Activated naive CD8-positive, alpha-beta T cell treated with anti-CD3 and anti-CD28 coated beads for 36 hours (primary cell): ENCODE results near the gene RNF212. TPM values are rescaled to one million over a fixed set of nuclear protein-coding genes. Genes with fewer than 3 reads are reported as not detected.

ENCODE experiments used
- DNase-seq: peaks from one replicate; pipeline ENCODE4 v3.0.0; 2021
- H3K27ac Mint-ChIP-seq: one replicate; pipeline ENCODE4 v1.8.0; 2022; ENCODE audit warnings: mild to moderate bottlenecking, moderate library complexity, mixed read lengths
- H3K27me3 Mint-ChIP-seq: one replicate; pipeline ENCODE4 v1.8.0; 2022; ENCODE audit warnings: mild to moderate bottlenecking, mixed read lengths
- H3K36me3 Mint-ChIP-seq: one replicate; pipeline ENCODE4 v1.8.0; 2021; ENCODE audit warnings: mild to moderate bottlenecking, mixed read lengths
- H3K4me1 Mint-ChIP-seq: one replicate; pipeline ENCODE4 v1.8.0; 2021; ENCODE audit warnings: mixed read lengths
- H3K4me3 Mint-ChIP-seq: one replicate; pipeline ENCODE4 v1.8.0; 2022; ENCODE audit warnings: mild to moderate bottlenecking, moderate library complexity, mixed read lengths
- H3K9me3 Mint-ChIP-seq: one replicate; pipeline ENCODE4 v1.8.0; 2022; ENCODE audit warnings: mixed read lengths
- total RNA-seq, 2 experiments: library from RNA; stranded (reverse); gene quantifications; one replicate each; pipeline ENCODE4 v1.2.3, GENCODE V29; 2021

Gene RNF212
- total RNA-seq, 2 experiments from 2014 or later = 3.3 to 3.8 TPM

DNA sequence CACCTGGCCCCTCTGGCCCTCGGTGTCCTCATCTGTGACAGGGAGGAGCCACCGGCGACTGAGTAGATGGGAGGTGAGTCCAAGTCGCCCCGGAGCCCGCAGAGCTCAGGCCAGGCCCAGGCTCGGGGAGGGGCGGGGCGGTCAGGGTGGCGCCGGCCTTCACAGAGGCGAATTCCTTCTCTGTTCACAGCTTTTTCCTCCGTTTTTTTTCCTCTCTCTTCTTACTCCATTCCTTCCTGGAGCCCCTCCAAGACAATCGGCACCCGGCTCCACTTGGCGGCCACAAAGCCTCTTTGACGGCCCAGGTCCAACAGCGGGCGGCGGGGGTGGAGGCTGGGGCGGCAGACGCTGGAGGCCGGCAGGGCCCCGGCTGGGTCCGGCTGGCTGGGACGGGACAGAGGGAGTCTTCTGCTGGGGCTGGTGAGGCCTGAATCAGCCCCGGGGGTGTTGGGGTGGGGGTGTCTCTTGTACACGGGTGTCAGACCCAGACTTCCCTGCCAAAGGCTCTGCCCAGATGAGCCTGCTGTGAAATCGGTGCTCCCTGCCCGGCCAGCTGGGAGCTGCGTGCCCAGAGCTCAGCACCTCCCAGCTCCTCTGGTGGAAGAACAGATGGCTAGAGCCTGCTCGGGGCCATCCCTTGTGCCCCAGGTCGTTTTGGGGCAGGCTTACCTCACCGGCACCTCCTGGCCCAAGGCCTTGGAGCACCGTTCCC lies 79.4 kb downstream of the RNF212 start:
- Mint-ChIP-seq H3K4me3 (no peak overlapping the region), H3K36me3 (no peaks in the 10 kb centered on the region), H3K27me3 (no peaks in the 10 kb centered on the region), H3K9me3 (no peaks in the 10 kb centered on the region), H3K4me1 (no peaks in the 10 kb centered on the region), H3K27ac (no peak overlapping the region)
- no peak for DNase-seq

DNA sequence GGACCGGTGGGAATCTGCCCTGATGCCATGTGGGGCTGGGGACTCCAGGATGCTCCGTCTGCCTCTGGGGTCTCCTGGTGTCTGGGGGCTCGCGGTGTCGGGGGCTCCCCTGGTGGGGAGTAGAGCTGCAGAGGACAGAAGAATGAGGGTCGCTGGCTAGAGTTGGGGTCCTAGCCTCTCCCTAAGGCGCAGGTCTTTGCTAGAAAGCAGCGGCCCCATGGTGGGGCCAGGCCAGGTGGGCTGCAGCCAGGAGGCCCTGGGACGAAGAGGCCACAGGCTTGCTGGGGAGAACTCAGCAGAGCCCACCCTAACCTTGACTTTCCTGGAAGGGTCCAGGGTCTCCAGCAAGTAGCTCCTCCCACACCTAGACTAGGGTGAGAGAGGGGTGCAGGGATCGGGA lies 80.5 kb downstream of the RNF212 start:
- H3K4me3 Mint-ChIP-seq = no peak overlapping the region
- DNase-seq = no peak
- H3K27me3 Mint-ChIP-seq = no peaks in the 10 kb centered on the region
- H3K4me1 Mint-ChIP-seq = no peaks in the 10 kb centered on the region
- H3K9me3 Mint-ChIP-seq = no peaks in the 10 kb centered on the region
- H3K36me3 Mint-ChIP-seq = no peaks in the 10 kb centered on the region
- no peak overlapping the region for H3K27ac Mint-ChIP-seq

DNA sequence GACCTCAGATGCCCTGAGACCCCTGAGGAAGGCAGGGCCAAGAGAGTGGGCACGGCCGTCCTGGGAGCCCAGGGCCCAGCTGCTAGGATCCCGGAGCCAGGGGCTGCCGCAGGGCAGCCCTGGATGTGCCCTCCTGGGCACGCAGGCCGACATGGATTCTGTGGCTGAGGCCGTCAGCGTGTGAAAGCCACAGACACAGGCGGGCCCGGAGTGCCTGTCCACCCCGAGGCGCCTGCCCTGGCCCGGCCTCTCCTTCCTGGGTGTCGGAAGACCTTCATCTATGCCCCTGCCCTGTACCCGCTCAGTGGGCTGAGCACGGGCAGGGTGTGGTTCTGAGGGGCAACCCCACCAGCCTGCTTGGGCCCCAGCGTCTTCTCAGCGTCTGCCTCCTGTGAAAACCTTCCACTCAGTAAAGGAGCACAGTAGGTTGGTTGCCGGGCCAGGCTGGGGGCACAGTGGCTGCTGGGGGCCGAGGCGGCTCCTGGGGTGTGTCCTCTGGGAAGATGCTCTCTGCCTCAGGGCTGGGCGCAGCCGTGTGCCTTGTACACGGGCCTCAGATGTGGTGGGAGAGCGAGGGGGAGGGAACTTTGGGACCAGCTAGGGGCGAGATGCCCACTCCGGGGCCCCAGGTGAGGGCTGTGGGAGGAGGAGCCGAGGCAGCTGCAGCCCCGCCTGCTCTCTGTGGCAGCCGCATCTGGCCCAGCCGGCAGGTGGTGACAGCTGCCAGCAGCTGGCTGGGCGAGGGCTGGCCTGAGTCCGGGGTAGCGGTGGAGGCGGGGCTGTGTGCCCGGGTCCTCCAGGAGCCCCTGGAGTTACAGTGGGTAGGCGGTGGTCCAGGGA lies 81.2 kb downstream of the RNF212 start:
- no peak overlapping the region for H3K27ac Mint-ChIP-seq
- H3K4me3 Mint-ChIP-seq = no peak overlapping the region

DNA sequence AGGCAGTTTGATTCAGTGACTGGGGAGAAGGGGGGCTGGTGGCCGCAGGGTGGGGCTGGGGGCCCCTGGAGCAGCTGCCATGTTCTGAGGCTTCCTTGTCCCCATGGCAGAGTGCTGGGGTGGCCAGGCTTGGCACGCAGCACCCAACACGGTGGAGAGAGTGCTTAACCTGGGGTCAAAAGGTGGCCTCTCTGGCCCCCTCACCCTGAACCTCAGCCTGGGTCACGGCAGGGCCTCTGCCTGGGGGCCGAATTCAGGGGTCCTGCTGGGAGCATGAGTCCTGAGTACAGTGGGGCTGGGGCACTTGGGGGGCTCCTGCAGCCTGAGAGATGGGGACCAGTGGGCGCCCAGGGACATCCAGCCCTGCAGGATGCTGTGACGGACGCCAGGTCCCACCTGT lies 82.0 kb downstream of the RNF212 start:
- no peak for DNase-seq
- no peaks in the 10 kb centered on the region for H3K9me3 Mint-ChIP-seq
- H3K4me1 Mint-ChIP-seq = no peaks in the 10 kb centered on the region
- no peak overlapping the region for H3K4me3 Mint-ChIP-seq
- H3K36me3 Mint-ChIP-seq = no peaks in the 10 kb centered on the region
- no peaks in the 10 kb centered on the region for H3K27me3 Mint-ChIP-seq
- no peak overlapping the region for H3K27ac Mint-ChIP-seq

More for the DNA sequence above, 81.2 kb downstream of the RNF212 start:
- DNase-seq = no peak
- Mint-ChIP-seq H3K36me3 (no peaks in the 10 kb centered on the region), H3K4me1 (no peaks in the 10 kb centered on the region), H3K27me3 (no peaks in the 10 kb centered on the region), H3K9me3 (no peaks in the 10 kb centered on the region)

DNA sequence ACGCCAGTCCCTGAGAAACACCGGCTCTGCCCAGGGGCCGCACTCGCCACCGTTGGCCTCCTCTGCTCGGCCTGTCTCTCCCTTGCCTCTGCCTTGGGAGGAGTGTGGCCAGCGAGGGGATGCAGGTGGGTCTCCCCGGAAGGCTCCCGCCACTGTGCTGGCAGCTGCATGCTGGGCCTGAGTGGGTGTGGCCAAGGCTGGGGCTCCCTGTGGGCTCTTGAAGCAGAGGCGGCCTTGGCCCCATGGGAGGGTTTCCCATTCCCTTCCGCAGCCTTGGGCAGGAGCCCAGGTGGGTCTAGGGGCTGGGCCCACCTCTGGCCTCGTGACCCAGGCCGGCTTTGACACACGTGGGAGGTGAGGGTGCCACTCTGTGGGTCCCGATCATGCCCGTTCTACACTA lies 82.8 kb downstream of the RNF212 start:
- DNase-seq = no peak
- Mint-ChIP-seq H3K27ac (no peak overlapping the region), H3K9me3 (no peaks in the 10 kb centered on the region), H3K4me3 (no peak overlapping the region), H3K4me1 (peaks cover 4% of the 10 kb centered on the region), H3K36me3 (no peaks in the 10 kb centered on the region), H3K27me3 (no peaks in the 10 kb centered on the region)

DNA sequence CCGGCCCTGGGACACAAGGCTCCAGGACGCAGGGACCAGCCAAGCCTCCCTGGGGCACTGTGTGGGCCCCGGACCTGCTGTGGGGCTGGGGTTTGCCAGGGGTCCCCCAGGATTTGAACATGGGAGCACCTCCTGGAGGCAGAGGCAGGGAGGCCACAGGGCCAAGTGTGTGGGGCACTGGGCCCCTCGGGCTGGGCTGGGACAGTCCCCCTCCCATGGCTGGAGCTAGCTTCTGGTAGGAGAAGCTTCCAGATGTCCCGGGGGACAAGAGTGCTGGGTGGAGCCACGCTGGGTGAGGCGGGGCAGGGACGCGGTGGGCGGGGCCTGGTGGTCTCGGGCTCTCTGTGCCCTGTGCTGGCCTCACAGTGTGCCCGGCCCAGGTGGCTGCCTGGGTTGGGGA lies 83.3 kb downstream of the RNF212 start:
- Mint-ChIP-seq H3K27me3 (no peaks in the 10 kb centered on the region), H3K4me1 (peaks cover 4% of the 10 kb centered on the region), H3K4me3 (no peak overlapping the region)

DNA sequence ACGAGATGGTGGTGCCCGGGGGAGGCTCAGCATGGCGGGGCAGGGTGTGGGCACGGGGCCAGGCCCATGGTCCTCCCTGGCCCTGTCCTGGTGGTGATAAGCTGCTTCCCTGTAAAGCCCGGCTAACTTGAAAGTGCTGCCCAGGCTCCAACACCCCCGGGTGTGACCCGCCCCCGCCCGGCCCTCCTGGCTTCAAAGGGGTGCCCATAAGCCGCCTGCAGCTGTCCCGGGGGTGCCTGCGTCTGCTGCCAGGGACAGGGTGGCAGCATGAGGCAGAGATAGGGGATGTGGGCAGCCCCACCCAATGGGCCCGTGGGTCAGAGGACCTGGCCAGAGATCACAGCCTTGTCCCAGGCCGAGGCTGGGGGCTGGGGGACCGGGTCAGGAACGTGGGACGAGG lies 83.8 kb downstream of the RNF212 start:
- peaks cover 4% of the 10 kb centered on the region for H3K4me1 Mint-ChIP-seq
- H3K27me3 Mint-ChIP-seq = no peaks in the 10 kb centered on the region
- no peak for DNase-seq
- H3K27ac Mint-ChIP-seq = no peak overlapping the region
- no peaks in the 10 kb centered on the region for H3K9me3 Mint-ChIP-seq
- H3K4me3 Mint-ChIP-seq = no peak overlapping the region
- H3K36me3 Mint-ChIP-seq = peaks cover 6% of the 10 kb centered on the region

More for the DNA sequence above, 83.3 kb downstream of the RNF212 start:
- DNase-seq = no peak
- peaks cover 4% of the 10 kb centered on the region for H3K36me3 Mint-ChIP-seq
- H3K9me3 Mint-ChIP-seq = no peaks in the 10 kb centered on the region
- H3K27ac Mint-ChIP-seq = no peak overlapping the region

DNA sequence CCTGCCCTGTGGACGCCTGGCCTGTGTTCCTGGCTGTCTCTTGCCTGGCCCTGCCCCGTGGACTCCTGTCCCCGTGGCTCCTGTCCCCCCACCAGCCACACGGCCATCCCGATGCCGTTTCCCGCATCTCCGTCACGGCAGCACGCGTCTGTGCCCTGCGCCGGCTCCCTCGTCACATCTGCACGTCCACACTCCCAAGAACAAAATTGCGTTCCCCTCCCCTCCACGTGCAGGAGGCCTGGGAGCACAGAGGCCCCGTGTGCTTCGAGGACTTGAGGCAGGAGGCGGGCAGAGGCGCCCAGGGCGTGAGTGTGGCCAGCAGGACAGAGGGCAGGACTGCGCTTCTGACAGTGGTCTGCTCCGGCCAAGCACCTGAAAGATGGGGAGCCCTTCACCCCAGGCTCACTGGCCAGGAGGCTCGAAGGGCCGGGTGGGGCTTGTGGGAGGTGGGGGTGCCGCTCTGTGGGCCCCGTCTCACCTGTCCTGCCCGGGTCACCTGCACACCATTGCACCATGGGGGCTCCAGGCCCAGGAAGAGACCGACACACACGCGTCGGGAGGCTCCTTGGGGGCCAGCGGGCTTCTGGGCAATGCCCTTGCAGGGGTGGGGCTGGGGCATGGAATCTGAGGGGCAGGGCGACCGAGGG lies 84.7 kb downstream of the RNF212 start:
- H3K4me1 Mint-ChIP-seq = peaks cover 4% of the 10 kb centered on the region
- no peaks in the 10 kb centered on the region for H3K27me3 Mint-ChIP-seq
- H3K9me3 Mint-ChIP-seq = no peaks in the 10 kb centered on the region
- peaks cover 6% of the 10 kb centered on the region for H3K36me3 Mint-ChIP-seq
- H3K4me3 Mint-ChIP-seq = no peak overlapping the region
- no peak overlapping the region for H3K27ac Mint-ChIP-seq
- no peak for DNase-seq

DNA sequence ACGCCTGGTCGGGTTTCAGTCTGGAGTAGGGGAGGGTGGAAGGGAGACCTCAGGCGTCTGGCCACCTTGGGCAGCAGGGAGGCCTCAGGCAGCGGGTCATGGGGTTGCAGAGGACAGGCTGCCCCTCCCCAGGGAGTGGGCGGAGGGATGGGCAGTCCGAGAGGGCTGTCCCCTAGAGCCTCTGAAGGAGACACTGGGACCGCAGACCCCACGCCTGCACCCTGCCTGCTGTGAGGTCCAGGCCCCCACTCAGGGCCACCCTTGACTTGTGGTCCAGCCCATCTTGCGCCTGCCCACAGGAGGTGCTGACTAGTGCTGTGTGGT lies 85.5 kb downstream of the RNF212 start:
- peaks cover 4% of the 10 kb centered on the region for H3K4me1 Mint-ChIP-seq
- no peak overlapping the region for H3K4me3 Mint-ChIP-seq
- no peaks in the 10 kb centered on the region for H3K27me3 Mint-ChIP-seq
- H3K36me3 Mint-ChIP-seq = peaks cover 6% of the 10 kb centered on the region
- DNase-seq = no peak
- no peaks in the 10 kb centered on the region for H3K9me3 Mint-ChIP-seq
- no peak overlapping the region for H3K27ac Mint-ChIP-seq

DNA sequence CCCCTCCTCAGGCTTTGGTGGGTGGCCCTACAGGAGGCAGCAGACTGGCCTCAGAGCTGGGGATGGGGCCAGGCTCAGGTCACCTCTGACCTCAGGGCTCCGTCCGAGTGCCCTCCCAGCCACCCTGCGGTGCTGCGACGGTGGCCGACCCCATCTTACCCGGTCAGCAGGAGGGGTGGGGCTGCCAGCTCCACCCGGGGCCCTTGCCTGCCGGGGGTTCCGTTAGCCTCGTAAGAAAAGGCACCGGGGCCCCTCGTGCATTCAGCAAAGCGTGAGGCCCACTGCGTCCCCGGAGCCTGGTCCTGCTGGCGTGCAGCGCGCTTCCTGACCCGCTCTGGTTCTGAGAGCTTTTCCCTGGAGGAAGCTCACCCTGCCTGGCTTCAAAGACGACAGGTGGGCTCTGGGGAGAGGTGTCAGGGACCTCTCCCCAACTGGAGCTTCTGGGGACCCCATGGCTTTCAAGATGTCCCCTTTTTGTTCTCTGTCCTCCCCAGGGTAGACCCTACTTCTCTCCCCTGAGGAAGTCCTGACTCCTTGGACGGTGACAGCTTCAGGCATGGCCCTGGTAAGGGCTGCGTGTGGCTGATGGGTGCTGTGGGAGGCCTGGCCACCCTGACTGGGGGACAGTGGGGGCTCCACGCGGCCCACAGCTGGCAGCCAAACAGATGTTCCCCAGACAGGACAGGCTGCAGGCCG lies 86.0 kb downstream of the RNF212 start:
- no peaks in the 10 kb centered on the region for H3K9me3 Mint-ChIP-seq
- no peak overlapping the region for H3K4me3 Mint-ChIP-seq
- no peaks in the 10 kb centered on the region for H3K27me3 Mint-ChIP-seq
- peaks cover 4% of the 10 kb centered on the region for H3K4me1 Mint-ChIP-seq
- DNase-seq = no peak
- H3K27ac Mint-ChIP-seq = no peak overlapping the region
- peaks cover 6% of the 10 kb centered on the region for H3K36me3 Mint-ChIP-seq

DNA sequence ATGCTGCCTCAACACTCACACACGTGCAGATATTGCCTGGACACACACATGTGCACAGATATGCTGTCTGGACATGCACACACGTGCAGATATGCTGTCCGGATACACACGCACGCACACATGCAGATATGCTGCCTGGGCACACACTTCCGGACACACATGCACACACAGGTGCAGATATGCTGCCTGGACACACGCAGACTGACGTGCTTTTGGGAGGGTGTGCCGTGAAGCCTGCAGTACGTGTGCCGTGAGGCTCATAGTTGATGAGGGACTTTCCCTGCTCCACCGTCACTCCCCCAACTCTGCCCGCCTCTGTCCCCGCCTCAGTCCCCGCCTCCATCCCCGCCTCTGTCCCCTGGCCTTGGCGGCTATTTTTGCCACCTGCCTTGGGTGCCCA lies 87.2 kb downstream of the RNF212 start:
- no peak overlapping the region for H3K27ac Mint-ChIP-seq
- H3K4me3 Mint-ChIP-seq = no peak overlapping the region
- H3K4me1 Mint-ChIP-seq = peaks cover 4% of the 10 kb centered on the region
- H3K36me3 Mint-ChIP-seq = peaks cover 6% of the 10 kb centered on the region
- peak; percentile 50 for DNase-seq
- H3K9me3 Mint-ChIP-seq = no peaks in the 10 kb centered on the region
- H3K27me3 Mint-ChIP-seq = no peaks in the 10 kb centered on the region

DNA sequence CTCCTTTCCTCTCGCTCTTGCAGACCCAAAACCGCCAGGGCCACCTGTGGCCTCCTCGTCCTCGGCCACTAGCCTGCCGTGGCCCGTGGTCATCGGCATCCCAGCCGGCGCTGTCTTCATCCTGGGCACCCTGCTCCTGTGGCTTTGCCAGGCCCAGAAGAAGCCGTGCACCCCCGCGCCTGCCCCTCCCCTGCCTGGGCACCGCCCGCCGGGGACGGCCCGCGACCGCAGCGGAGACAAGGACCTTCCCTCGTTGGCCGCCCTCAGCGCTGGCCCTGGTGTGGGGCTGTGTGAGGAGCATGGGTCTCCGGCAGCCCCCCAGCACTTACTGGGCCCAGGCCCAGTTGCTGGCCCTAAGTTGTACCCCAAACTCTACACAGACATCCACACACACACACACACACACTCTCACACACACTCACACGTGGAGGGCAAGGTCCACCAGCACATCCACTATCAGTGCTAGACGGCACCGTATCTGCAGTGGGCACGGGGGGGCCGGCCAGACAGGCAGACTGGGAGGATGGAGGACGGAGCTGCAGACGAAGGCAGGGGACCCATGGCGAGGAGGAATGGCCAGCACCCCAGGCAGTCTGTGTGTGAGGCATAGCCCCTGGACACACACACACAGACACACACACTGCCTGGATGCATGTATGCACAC lies 88.3 kb downstream of the RNF212 start:
- Mint-ChIP-seq H3K4me1 (peaks cover 4% of the 10 kb centered on the region), H3K9me3 (no peaks in the 10 kb centered on the region), H3K4me3 (no peak overlapping the region), H3K27me3 (no peaks in the 10 kb centered on the region), H3K27ac (no peak overlapping the region), H3K36me3 (peaks cover 6% of the 10 kb centered on the region)
- DNase-seq = no peak

DNA sequence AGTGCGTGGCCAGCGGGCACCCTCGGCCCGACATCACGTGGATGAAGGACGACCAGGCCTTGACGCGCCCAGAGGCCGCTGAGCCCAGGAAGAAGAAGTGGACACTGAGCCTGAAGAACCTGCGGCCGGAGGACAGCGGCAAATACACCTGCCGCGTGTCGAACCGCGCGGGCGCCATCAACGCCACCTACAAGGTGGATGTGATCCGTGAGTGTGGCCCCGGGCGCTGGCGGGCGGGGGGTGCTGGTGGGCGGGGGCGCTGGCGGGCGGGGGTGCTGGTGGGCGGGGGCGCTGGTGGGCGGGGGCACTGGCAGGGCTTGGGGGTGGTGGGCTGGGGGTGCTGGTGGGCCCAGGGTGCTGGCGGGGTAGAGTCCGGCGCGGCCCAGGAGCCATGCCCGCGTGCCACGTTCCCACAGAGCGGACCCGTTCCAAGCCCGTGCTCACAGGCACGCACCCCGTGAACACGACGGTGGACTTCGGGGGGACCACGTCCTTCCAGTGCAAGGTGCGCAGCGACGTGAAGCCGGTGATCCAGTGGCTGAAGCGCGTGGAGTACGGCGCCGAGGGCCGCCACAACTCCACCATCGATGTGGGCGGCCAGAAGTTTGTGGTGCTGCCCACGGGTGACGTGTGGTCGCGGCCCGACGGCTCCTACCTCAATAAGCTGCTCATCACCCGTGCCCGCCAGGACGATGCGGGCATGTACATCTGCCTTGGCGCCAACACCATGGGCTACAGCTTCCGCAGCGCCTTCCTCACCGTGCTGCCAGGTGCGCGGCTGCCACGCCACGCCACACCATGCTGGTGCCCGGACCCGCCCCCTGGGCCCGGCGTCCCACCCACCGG lies 89.2 kb downstream of the RNF212 start:
- Mint-ChIP-seq H3K27ac (no peak overlapping the region), H3K36me3 (peaks cover 6% of the 10 kb centered on the region), H3K4me1 (peaks cover 4% of the 10 kb centered on the region), H3K27me3 (no peaks in the 10 kb centered on the region), H3K9me3 (no peaks in the 10 kb centered on the region), H3K4me3 (no peak overlapping the region)
- DNase-seq = no peak

DNA sequence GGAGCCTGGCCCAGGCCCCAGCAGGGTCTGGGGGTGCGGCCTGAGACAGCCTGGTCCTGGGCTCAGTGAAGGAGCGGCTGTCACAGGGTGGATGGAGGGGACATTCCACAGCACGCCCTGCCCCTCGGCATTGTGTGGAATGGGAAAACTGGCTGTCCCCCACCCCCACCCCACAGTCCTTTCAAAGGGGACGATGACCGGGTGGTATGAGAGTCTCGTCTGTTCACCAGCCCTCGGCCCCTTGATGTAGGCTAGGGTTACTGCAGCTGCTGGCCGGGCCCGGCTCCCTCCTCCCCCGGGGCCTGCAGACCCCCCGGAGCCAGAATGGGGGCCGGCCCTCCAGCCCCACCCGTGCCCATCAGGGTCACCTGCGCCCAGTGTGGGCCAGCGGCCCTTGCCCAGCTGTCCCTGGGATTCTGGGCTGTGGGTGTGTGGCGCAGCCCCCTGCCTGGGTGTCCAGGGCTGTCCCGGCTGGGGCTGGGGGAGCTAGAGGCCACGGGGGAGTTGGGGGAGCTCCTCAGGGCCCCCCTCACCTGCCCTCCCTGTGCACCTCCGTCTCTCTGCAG lies 90.2 kb downstream of the RNF212 start:
- no peak for DNase-seq
- H3K4me1 Mint-ChIP-seq = peaks cover 4% of the 10 kb centered on the region
- H3K27me3 Mint-ChIP-seq = no peaks in the 10 kb centered on the region
- no peak overlapping the region for H3K4me3 Mint-ChIP-seq
- H3K9me3 Mint-ChIP-seq = no peaks in the 10 kb centered on the region
- no peak overlapping the region for H3K27ac Mint-ChIP-seq
- H3K36me3 Mint-ChIP-seq = peaks cover 6% of the 10 kb centered on the region
